GM23338 (cell line): Measurements from ENCODE around the gene DARS2.

ENCODE experiments used
- CREB1 ChIP-seq: fragments of 250-450 bp; sonication (Bioruptor Pico); IDR thresholded peaks from 2 replicates; pipeline ENCODE4 v1.5.0; 2020; ENCODE audit warnings: low read depth, mild to moderate bottlenecking, moderate library complexity
- CTCF ChIP-seq, 2 experiments: fragments of 200-600 bp in 1 of 2; sonication (generic) in 1 of 2; conservative IDR thresholded peaks; 2 replicates each; pipeline versions ENCODE4 v1.5.1 to v1.6.1; 2016 to 2017; ENCODE audit warnings: antibody characterized with exemption in 2 of 2, low read depth in 2 of 2, mild to moderate bottlenecking in 2 of 2, moderate library complexity in 1 of 2
- ETS1 ChIP-seq: IDR thresholded peaks from 2 replicates; pipeline ENCODE4 v1.6.1; 2016; ENCODE audit warnings: antibody characterized with exemption
- EZH2 ChIP-seq: fragments of 200-600 bp; sonication (generic); IDR thresholded peaks from one replicate; pipeline ENCODE4 v1.8.0; 2017; ENCODE audit warnings: antibody characterized with exemption, mild to moderate bottlenecking, low read depth; ENCODE audit not compliant: unreplicated experiment
- EZH2phosphoT487 ChIP-seq: fragments of 200-600 bp; sonication (generic); IDR thresholded peaks from one replicate; pipeline ENCODE4 v1.8.1; 2018; ENCODE audit warnings: antibody characterized with exemption; ENCODE audit not compliant: unreplicated experiment
- JUNB ChIP-seq: IDR thresholded peaks from one replicate; pipeline ENCODE4 v1.6.1; 2016; ENCODE audit warnings: antibody characterized with exemption; ENCODE audit not compliant: unreplicated experiment
- NANOG ChIP-seq: IDR thresholded peaks from 2 replicates; pipeline ENCODE4 v1.6.1; 2016; ENCODE audit warnings: antibody characterized with exemption, borderline replicate concordance
- POLR2AphosphoS5 ChIP-seq: IDR thresholded peaks from 2 replicates; pipeline ENCODE4 v1.6.1; 2016; ENCODE audit warnings: antibody characterized with exemption, low read depth
- STAT1 ChIP-seq: IDR thresholded peaks from one replicate; pipeline ENCODE4 v1.6.1; 2016; ENCODE audit warnings: antibody characterized with exemption; ENCODE audit not compliant: unreplicated experiment
- ZNF462 ChIP-seq: fragments of 250-450 bp; sonication (Bioruptor Pico); IDR thresholded peaks from 2 replicates; pipeline ENCODE4 v1.5.0; 2020; ENCODE audit warnings: mild to moderate bottlenecking, moderate library complexity

GRCh38 chr1:173871091-173871490 is 46.6 kb downstream of the DARS2 start:
- no peak for TF ChIP-seq CTCF (conservative IDR thresholded peaks at IDR 0.05; ENCODE audit: low read depth in 2 of 2)
- no peak for TF ChIP-seq POLR2AphosphoS5
- TF ChIP-seq EZH2, result no peak
- no peak for TF ChIP-seq EZH2phosphoT487
- no peak for TF ChIP-seq ZNF462
- TF ChIP-seq ETS1, result no peak
- TF ChIP-seq CREB1 (CRISPR knock-in tag), result no peak
- TF ChIP-seq JUNB, result no peak
- TF ChIP-seq STAT1, result no peak
- TF ChIP-seq NANOG, result no peak
